Diencephalon (tissue), 1 donor: ENCODE data around the gene GATA3. TPM values are rescaled to one million over a fixed set of nuclear protein-coding genes. Genes with fewer than 3 reads are reported as not detected.

Experiments
- total RNA-seq: library from RNA; depleted of rRNA; stranded (reverse); fragments of >200 nt; gene quantifications from one replicate; pipeline ENCODE4 v1.2.3, GENCODE V29; 2014

GATA3 gene
- total RNA-seq = 0.69 TPM

GRCh38 chr10:8054494-8055407 lies at the start of gene GATA3:
GATA3 (plus strand) TSS chr10:8054688; CDS start chr10:8055656, 968 bp downstream.

Other genes starting within 250 kb of the GATA3 start
- gene TAF3, start 236.2 kb upstream of the GATA3 start, total RNA-seq = 4.2 TPM